Lung (tissue), 12 donors: Measurements from ENCODE around the gene GPR152. TPM values are rescaled to one million over a fixed set of nuclear protein-coding genes. Genes with fewer than 3 reads are reported as not detected.

Experiments used
- ATAC-seq: fragments of 200-7000 bp; cut with Tn5 transposase; one replicate; pipeline ENCODE4 v1.9.1; 2020; ENCODE audit warnings: moderate number of reproducible peaks; ENCODE audit not compliant: insufficient read depth, low FRiP score
- DNase-seq, 3 donors: peaks; one replicate each; pipeline ENCODE4 v3.0.0-alpha.2; 2013 to 2017
- H3K27ac ChIP-seq, 2 donors: one replicate each; pipeline ENCODE4 v1.5.1; 2013; ENCODE audit warnings: mild to moderate bottlenecking in 2 of 2, moderate library complexity in 2 of 2, control low read depth in 1 of 2, inconsistent platforms in 1 of 2, low read depth in 1 of 2, low read length in 1 of 2
- H3K27me3 ChIP-seq, 3 donors: one replicate each; pipeline ENCODE4 v1.5.1; 2013; ENCODE audit warnings: low read length in 2 of 3; ENCODE audit not compliant: control insufficient read depth in 3 of 3, insufficient read depth in 3 of 3
- H3K36me3 ChIP-seq, 4 donors: one replicate each; pipeline ENCODE4 v1.5.1; 2013; ENCODE audit warnings: low read length in 4 of 4, mild to moderate bottlenecking in 1 of 4, moderate library complexity in 1 of 4; ENCODE audit not compliant: control insufficient read depth in 4 of 4, insufficient read depth in 4 of 4
- H3K4me1 ChIP-seq, 5 donors: one replicate each; pipeline ENCODE4 v1.5.1; 2013; ENCODE audit warnings: low read length in 5 of 5, mild to moderate bottlenecking in 2 of 5, moderate library complexity in 1 of 5; ENCODE audit not compliant: control insufficient read depth in 5 of 5, insufficient read depth in 5 of 5
- H3K4me3 ChIP-seq: one replicate; pipeline ENCODE4 v1.5.1; 2013; ENCODE audit warnings: mild to moderate bottlenecking, control low read depth, moderate library complexity
- H3K9ac ChIP-seq, 2 donors: one replicate each; pipeline ENCODE4 v1.5.1; 2013; ENCODE audit warnings: low read length in 2 of 2, control low read depth in 1 of 2; ENCODE audit not compliant: insufficient read depth in 1 of 2
- H3K9me3 ChIP-seq, 4 donors: one replicate each; pipeline ENCODE4 v1.5.1; 2013; ENCODE audit warnings: low read length in 3 of 4, mild to moderate bottlenecking in 1 of 4, moderate library complexity in 1 of 4; ENCODE audit not compliant: control insufficient read depth in 4 of 4, insufficient read depth in 3 of 4
- CTCF ChIP-seq: IDR thresholded peaks from 2 replicates; pipeline ENCODE4 v1.5.1; 2012; ENCODE audit warnings: mild to moderate bottlenecking; ENCODE audit errors: control extremely low read depth, extremely low read depth
- WGBS, 2 donors: extraction: QIAGEN DNeasy Blood & Tissue Kit; methylation state at CpG; one replicate each; pipeline ENCODE4 v1.1.7; 2013; 5-methylcytosine and 5-hydroxymethylcytosine counted together
- polyA plus RNA-seq, 2 donors: library from polyadenylated mRNA; stranded (reverse); fragments of 200-250 nt; gene quantifications; one replicate each; pipeline ENCODE4 v1.2.1, GENCODE V29; 2013
- total RNA-seq, 2 donors: library from RNA; depleted of rRNA in 1 of 2; stranded (reverse); fragments of >200 nt in 1 of 2; gene quantifications; one replicate each; pipeline ENCODE4 v1.2.1, GENCODE V29; 2014 to 2021
- donor health status: control.
- donor health status: control.
- donor health status: Bipolar disorder and iron deficiency.
- donor health status: healthy.
- donor health status: DM: yes; HTN: yes; CAD: no.

GPR152 gene
- total and polyA plus RNA-seq, 4 donors: 0.06 TPM; not detected in 3

- Histone ChIP-seq H3K4me1 (peaks cover 0 to 7% (median 3%) of the 10 kb centered on the region in 5 donors), H3K36me3 (peaks cover 0 to 69% (median 9%) of the 10 kb centered on the region in 4 donors), H3K4me3 (no peak overlapping the region), H3K9me3 (no peaks in the 10 kb centered on the region), H3K27ac (no peak overlapping the region), H3K27me3 (no peaks in the 10 kb centered on the region), H3K9ac (no peak overlapping the region)
- TF ChIP-seq CTCF: no peak
- DNase-seq: no peak
- ATAC-seq: no peak
- 84 to 86% methylated on average over 34 to 41 of the region's 41 CpGs for WGBS, 2 donors
Observed at GRCh38 chr11:67438158-67438902, 14.2 kb downstream of the GPR152 start.

DNA sequence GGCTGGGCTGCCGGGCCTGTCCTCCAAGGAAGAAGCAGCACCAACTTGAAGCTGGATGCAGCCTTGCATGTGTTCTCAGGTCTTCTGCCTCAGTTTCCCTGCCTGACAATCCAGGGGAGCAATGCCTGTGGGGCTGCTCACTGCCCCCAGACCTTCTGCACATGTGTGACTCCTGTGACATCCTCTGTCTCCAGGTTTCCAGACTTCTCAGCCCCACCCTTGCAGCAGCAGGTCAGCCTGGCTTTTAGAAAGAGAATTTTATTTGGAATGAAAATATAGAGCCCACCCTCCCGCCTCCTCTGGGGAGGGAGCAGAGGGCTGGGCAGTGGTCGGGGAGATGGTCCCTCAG lies 14.7 kb downstream of the GPR152 start:
- Histone ChIP-seq H3K4me1 (peaks cover 0 to 7% (median 3%) of the 10 kb centered on the region in 5 donors), H3K9ac (no peak overlapping the region), H3K27ac (no peak overlapping the region), H3K4me3 (no peak overlapping the region), H3K36me3 (peaks cover 0 to 74% (median 9%) of the 10 kb centered on the region in 4 donors), H3K27me3 (no peaks in the 10 kb centered on the region), H3K9me3 (no peaks in the 10 kb centered on the region)
- no peak for TF ChIP-seq CTCF
- no peak for ATAC-seq
- DNase-seq: no peak
- 51 to 66% methylated on average over 3 of the region's 3 CpGs for WGBS, 2 donors

- H3K9me3 ChIP-seq: no peaks in the 10 kb centered on the region
- TF ChIP-seq CTCF: no peak
- H3K36me3 ChIP-seq: peaks cover 0 to 79% (median 9%) of the 10 kb centered on the region in 4 donors
- H3K9ac ChIP-seq: no peak within 1 kb of the TSS
- no peaks in the 10 kb centered on the region for H3K27me3 ChIP-seq
- H3K4me3 ChIP-seq: no peak within 1 kb of the TSS
- peaks cover 0 to 2% (median 0%) of the 10 kb centered on the region in 5 donors for H3K4me1 ChIP-seq
- no peak for ATAC-seq
- no peak within 1 kb of the TSS for H3K27ac ChIP-seq
- DNase-seq: no peak
- WGBS, 2 donors: 36 to 54% methylated on average over 24 to 26 of the region's 26 CpGs
Observed at GRCh38 chr11:67437082-67437808, 15.3 kb downstream of the GPR152 start, which contains the start of gene PTPRCAP. Gene PTPRCAP, minus strand, starts transcription at chr11:67437682. Its CDS starts 63 bp downstream, at chr11:67437619.
